ENCODE data around the gene SLC2A10.

Gene SLC2A10

GRCh38 chr20:46771195-46771588 lies 61.7 kb downstream of the SLC2A10 start:
- DNase-seq: no peak

GRCh38 chr20:46772901-46773300 lies 63.5 kb downstream of the SLC2A10 start:
- no peak for DNase-seq

GRCh38 chr20:46773680-46774079 lies 64.2 kb downstream of the SLC2A10 start:
- no peak for DNase-seq

GRCh38 chr20:46774236-46774635 lies 64.8 kb downstream of the SLC2A10 start:
- no peak for DNase-seq

DNA sequence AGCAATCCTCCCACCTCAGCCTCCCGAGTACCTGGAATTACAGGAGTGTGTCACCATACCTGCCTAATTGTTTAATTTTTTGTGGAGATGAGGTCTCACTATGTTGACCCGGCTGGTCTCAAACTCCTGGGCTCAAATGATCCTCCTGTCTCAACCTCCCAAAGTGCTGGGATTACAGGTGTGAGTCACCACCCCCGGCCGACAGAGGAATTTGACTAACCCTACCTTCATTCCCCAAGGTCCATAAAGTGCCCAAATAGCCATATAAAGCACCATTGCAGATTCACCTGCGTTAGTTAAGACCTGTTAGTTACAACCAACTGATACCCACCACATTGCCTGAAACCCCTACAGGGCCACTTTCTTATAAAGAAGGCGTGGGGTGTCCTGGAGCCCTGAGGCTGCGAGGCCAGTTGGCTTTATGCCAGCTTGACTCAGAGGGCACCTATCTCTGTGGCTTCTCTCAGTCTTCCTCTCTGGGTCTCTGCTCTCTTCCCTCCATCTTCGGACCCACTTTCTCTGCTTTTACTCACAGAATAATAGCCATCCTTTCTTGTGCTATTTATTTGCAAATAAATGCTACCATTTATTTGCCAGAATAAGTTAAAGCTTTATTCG lies 65.6 kb downstream of the SLC2A10 start:
- no peak for DNase-seq

DNA sequence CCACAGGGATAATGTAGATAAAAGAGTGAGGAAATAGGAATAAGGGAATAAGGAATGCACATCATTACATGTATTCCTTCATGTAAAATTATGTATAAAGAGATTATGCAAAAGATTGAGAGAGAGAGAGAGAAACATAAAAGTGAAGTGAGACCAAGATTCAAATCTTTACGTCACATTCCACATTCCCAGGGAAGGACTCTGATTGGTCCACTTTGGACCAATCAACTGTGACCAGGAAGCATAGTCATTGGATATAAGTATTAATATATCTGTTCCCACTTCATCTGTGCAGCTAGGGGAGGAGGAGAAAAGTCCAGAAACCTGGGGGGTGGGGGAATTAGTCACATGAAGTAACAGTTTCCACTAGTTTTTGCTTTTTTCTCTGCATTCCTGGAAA lies 66.4 kb downstream of the SLC2A10 start:
- no peak for DNase-seq

DNA sequence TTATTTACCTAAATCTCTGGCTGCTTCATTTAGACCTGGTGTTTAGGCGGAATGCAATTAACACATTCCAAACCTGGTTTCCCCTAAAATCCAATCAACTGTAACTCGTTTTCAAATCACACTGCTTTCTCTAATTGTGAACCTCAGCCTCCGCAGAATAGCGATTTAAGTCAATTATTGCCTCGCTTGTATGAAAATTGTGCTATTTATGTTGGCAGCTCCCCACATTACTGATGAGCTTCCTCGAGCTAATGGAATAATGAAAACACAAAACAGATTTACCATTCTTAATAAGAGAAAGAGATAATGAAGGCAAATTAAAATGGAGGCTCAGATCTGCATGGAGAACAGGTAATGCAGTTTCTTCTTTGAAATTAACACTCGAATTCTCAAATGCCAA lies 67.9 kb downstream of the SLC2A10 start:
- DNase-seq: no peak

GRCh38 chr20:46779831-46780230 lies 70.4 kb downstream of the SLC2A10 start:
- DNase-seq: no peak

DNA sequence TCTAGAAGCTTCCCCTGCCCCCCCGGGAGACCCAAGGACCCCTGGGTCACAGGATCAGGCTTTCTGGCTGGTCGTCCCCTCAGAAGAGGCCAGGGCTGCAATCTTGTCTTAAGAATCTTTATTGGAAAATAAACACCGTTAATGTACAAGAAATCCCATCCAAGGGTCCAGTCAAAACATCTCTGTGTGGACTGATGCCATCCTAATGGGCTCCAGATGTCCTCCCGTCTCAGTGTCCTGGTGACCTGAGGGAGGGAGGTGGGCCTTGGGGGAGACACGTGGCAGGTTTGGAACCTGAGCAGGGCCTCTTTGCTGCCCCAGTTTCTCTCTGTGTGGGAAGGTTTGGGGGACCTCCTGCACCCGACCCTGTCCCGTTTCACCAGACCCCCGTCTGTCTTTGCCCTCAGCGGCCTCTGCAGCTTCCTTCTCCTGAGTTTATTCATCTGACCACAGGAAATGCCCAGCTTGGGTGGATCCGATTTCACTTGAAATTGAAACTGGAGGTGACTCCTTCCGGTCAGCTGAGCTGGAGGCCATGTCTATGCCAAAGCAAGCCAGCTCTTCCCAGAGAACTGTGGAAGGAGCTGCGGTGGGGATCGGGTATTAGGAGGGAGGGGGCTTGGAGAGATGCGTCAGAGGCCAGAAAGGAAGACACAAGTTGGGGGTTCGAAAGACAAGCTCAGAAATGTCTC lies 75.1 kb downstream of the SLC2A10 start:
- no peak for DNase-seq

All from DMS 273 treated with DMSO at 0.1 percent for 48 hours (cell line).